ENCODE results near the gene ATXN1. TPM values are rescaled to one million over a fixed set of nuclear protein-coding genes. Genes with fewer than 3 reads are reported as not detected.

The ATXN1 gene
- total and polyA plus RNA-seq, 2 of the 13 experiments (the other 11 are each of a cell fraction or from before 2014, with no cell fraction given), result 20.7 to 39.5 TPM

DNA sequence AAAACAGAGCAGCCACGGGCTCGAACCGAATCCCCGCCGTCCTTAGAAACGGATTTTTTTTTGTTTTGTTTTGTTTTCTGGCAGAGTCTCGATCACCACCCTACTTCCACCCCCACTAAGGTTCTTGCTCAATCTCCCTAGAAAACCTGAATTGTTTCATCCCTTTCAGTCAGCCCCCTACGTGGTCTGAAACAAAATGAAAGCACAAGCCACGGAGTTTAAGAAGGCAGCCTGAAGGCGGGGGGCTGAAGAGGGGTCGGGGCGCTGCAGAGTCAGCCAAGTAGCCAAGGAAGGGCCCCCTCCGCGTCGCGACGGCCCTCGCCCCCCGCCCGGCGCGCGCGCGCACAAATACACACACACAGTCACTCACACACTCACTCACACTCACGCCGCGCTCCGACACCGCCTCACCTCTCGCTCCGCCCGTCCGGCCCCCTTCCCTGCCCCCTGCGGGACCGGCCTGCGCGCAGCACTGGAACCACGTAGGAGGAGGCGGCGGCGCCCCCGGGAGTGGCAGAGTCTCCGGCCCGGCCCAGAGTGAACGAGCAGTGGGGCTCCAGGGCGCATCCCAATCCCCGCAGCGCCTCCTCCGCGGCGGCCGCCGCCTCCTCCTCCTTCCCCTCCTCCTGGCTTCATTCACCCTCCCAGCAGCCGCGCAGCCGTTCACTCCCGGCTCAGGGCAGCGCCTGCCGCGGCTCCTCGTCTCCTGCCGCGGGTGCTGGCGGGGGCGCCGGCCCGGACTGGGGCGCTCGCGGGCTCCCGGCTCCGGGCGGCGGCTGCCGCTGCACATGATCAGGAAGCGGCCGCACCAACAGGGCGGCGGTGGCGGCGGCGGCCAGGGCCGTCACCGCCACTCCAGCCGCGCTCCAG is 1.4 kb downstream of the ATXN1 start (continued):
- TF ChIP-seq ARID3A (IDR thresholded peaks at IDR 0.05; ENCODE audit: low read depth, low read length), result no peak
- TF ChIP-seq MAF1 (CRISPR knock-in tag; IDR thresholded peaks at IDR 0.05; ENCODE audit: borderline replicate concordance), result peak; percentile 55; the same call in 1 of the 2 replicates
- TF ChIP-seq HNF4G (IDR thresholded peaks at IDR 0.05; ENCODE audit: borderline replicate concordance, low read depth, low read length), result no peak
- TF ChIP-seq HNF4G (CRISPR knock-in tag; IDR thresholded peaks at IDR 0.05; ENCODE audit: borderline replicate concordance, low read depth), result no peak; the same call in 1 of the 2 replicates
- peak; percentile 41; the same call in 1 of the 2 replicates for TF ChIP-seq ISL2 (CRISPR knock-in tag; IDR thresholded peaks at IDR 0.05)
- peak; percentile 72; the same call in 1 of the 2 replicates for TF ChIP-seq ZNF558 (CRISPR knock-in tag; IDR thresholded peaks at IDR 0.05; ENCODE audit: borderline replicate concordance)
- no peak for TF ChIP-seq SMARCE1 (IDR thresholded peaks at IDR 0.05; ENCODE audit: borderline replicate concordance)
- TF ChIP-seq ZNF510 (CRISPR knock-in tag; IDR thresholded peaks at IDR 0.05; ENCODE audit: low read depth), result no peak
- no peak for TF ChIP-seq SUZ12 (IDR thresholded peaks at IDR 0.05; ENCODE audit: low read depth, low read length)
- TF ChIP-seq ZNF816 (CRISPR knock-in tag; IDR thresholded peaks at IDR 0.05; ENCODE audit: borderline replicate concordance), result peak; percentile 73; the same call in 1 of the 2 replicates
- TF ChIP-seq ZNF660 (CRISPR knock-in tag; IDR thresholded peaks at IDR 0.05; ENCODE audit: borderline replicate concordance, low read depth), result no peak
- peak; percentile 80 for TF ChIP-seq ZNF264 (CRISPR knock-in tag; IDR thresholded peaks at IDR 0.05)
- no peak for TF ChIP-seq ZNF207 (IDR thresholded peaks at IDR 0.05; ENCODE audit: borderline replicate concordance)
- TF ChIP-seq ZNF687 (CRISPR knock-in tag; IDR thresholded peaks at IDR 0.05), result peak; percentile 89
- TF ChIP-seq, protein P1, sequence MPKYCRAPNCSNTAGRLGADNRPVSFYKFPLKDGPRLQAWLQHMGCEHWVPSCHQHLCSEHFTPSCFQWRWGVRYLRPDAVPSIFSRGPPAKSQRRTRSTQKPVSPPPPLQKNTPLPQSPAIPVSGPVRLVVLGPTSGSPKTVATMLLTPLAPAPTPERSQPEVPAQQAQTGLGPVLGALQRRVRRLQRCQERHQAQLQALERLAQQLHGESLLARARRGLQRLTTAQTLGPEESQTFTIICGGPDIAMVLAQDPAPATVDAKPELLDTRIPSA (CRISPR knock-in tag; IDR thresholded peaks at IDR 0.05; ENCODE audit: borderline replicate concordance), result no peak; the same call in 1 of the 2 replicates
- TF ChIP-seq ZBTB10 (CRISPR knock-in tag; IDR thresholded peaks at IDR 0.05; ENCODE audit: borderline replicate concordance), result peak; percentile 47; the same call in 1 of the 2 replicates
- no peak; the same call in 1 of the 2 replicates for TF ChIP-seq NFYC (CRISPR knock-in tag; IDR thresholded peaks at IDR 0.05)
- TF ChIP-seq ZNF430 (CRISPR knock-in tag; IDR thresholded peaks at IDR 0.05), result peak; percentile 80; the same call in 1 of the 2 replicates
- TF ChIP-seq ZSCAN9 (CRISPR knock-in tag; IDR thresholded peaks at IDR 0.05; ENCODE audit: borderline replicate concordance), result 0 out of 2 replicates have a peak, but pooled peaks have one; percentile 74
